SK-N-SH (cell line): ENCODE measurements around the gene SH3RF2. TPM values are rescaled to one million over a fixed set of nuclear protein-coding genes. Genes with fewer than 3 reads are reported as not detected.

ENCODE experiments used
- CTCF ChIA-PET: fragments of 300-600, 350-600 bp; formaldehyde crosslinking; extraction: SDS; loops from one replicate; lab custom pipeline; 2021; lab: Yijun Ruan, JAX
- POLR2A ChIA-PET: fragments of 350-600 bp; sonication (Branson Sonifier 250); formaldehyde crosslinking; extraction: SDS; loops from one replicate; lab custom pipeline; 2020; ENCODE audit warnings: antibody characterized with exemption, inconsistent platforms; lab: Yijun Ruan, JAX
- DNase-seq: peaks from one replicate; pipeline ENCODE4 v3.0.0; 2012
- H2AFZ ChIP-seq: fragments of 200-600 bp; sonication (generic); 2 replicates; pipeline ENCODE4 v1.8.1; 2016; ENCODE audit warnings: antibody characterized with exemption, mild to moderate bottlenecking, low read depth
- H3F3A ChIP-seq: fragments of 200-600 bp; sonication (generic); replicated peaks from 2 replicates; pipeline ENCODE3; 2016; ENCODE audit warnings: antibody characterized with exemption, mild to moderate bottlenecking; ENCODE audit not compliant: insufficient read depth
- H3K27ac ChIP-seq, 2 experiments: fragments of 200-500 bp in 1 of 2; fragments of 200-600 bp in 1 of 2; sonication (Bioruptor generic) in 1 of 2; sonication (generic), shearing (Covaris generic) in 1 of 2; 2 replicates each; pipeline versions ENCODE4 v1.5.1 to v1.6.1; 2014 to 2016; ENCODE audit warnings: low read depth in 2 of 2, inconsistent platforms in 1 of 2, low read length in 1 of 2, mild to moderate bottlenecking in 1 of 2, mixed read lengths in 1 of 2
- H3K27me3 ChIP-seq: fragments of 200-600 bp; sonication (generic), shearing (Covaris generic); 2 replicates; pipeline ENCODE4 v1.6.1; 2016; ENCODE audit warnings: mixed run types; ENCODE audit not compliant: insufficient read depth
- H3K36me3 ChIP-seq, 2 experiments: fragments of 200-500 bp in 1 of 2; fragments of 200-600 bp in 1 of 2; sonication (Bioruptor generic) in 1 of 2; sonication (generic) in 1 of 2; replicated peaks in 1 of 2; 2 replicates each; pipeline versions ENCODE3 to v1.5.1; 2014 to 2016; ENCODE audit warnings: low read length in 1 of 2, mild to moderate bottlenecking in 1 of 2; ENCODE audit not compliant: insufficient read depth in 2 of 2, control insufficient read depth in 1 of 2
- H3K4me1 ChIP-seq, 2 experiments: fragments of 200-500 bp in 1 of 2; fragments of 200-600 bp in 1 of 2; sonication (Bioruptor generic) in 1 of 2; sonication (generic), shearing (Covaris generic) in 1 of 2; 2 replicates each; pipeline versions ENCODE4 v1.5.1 to v1.6.1; 2014 to 2016; ENCODE audit warnings: low read depth in 1 of 2, low read length in 1 of 2, mixed run types in 1 of 2; ENCODE audit not compliant: insufficient read depth in 2 of 2, control insufficient read depth in 1 of 2
- H3K4me2 ChIP-seq: fragments of 200-600 bp; sonication (generic), shearing (Covaris generic); 2 replicates; pipeline ENCODE4 v1.6.1; 2017; ENCODE audit warnings: mixed run types
- H3K4me3 ChIP-seq, 2 experiments: fragments of 200-500 bp in 1 of 2; fragments of 200-600 bp in 1 of 2; sonication (Bioruptor generic) in 1 of 2; sonication (generic), shearing (Covaris generic) in 1 of 2; 2 replicates each; pipeline versions ENCODE4 v1.5.1 to v1.8.1; 2014 to 2016; ENCODE audit warnings: low read depth in 2 of 2, inconsistent platforms in 1 of 2, low read length in 1 of 2, mild to moderate bottlenecking in 1 of 2, mixed read lengths in 1 of 2, moderate library complexity in 1 of 2
- H3K79me2 ChIP-seq: fragments of 200-600 bp; sonication (generic); 2 replicates; pipeline ENCODE4 v1.8.1; 2017; ENCODE audit warnings: mild to moderate bottlenecking; ENCODE audit not compliant: insufficient read depth
- H3K9ac ChIP-seq: fragments of 200-600 bp; sonication (generic); 2 replicates; pipeline ENCODE4 v1.6.1; 2017; ENCODE audit warnings: mixed run types
- H3K9me2 ChIP-seq: fragments of 200-600 bp; sonication (generic); 2 replicates; pipeline ENCODE4 v1.6.1; 2017; ENCODE audit warnings: mixed run types
- H3K9me3 ChIP-seq: fragments of 200-600 bp; sonication (generic); 2 replicates; pipeline ENCODE4 v1.6.1; 2017; ENCODE audit warnings: mixed run types, mild to moderate bottlenecking, moderate library complexity
- H4K20me1 ChIP-seq: fragments of 200-600 bp; sonication (generic); 2 replicates; pipeline ENCODE4 v1.6.1; 2017; ENCODE audit warnings: mild to moderate bottlenecking, mixed run types; ENCODE audit not compliant: insufficient read depth
- ELF1 ChIP-seq: IDR thresholded peaks from 2 replicates; pipeline ENCODE4 v1.4.0; 2012
- EZH2phosphoT487 ChIP-seq: fragments of 200-600 bp; sonication (generic); IDR thresholded peaks from 2 replicates; pipeline ENCODE4 v1.6.1; 2017; ENCODE audit warnings: low read depth, mixed run types, mild to moderate bottlenecking, antibody characterized with exemption, moderate library complexity, borderline replicate concordance
- FOXJ3 ChIP-seq: sonication (generic); formaldehyde crosslinking; IDR thresholded peaks from 2 replicates; pipeline ENCODE4 v1.5.1; 2020; ENCODE audit warnings: mild to moderate bottlenecking, missing genetic modification reagents
- FOXM1 ChIP-seq: IDR thresholded peaks from 2 replicates; pipeline ENCODE4 v1.4.0; 2012; ENCODE audit warnings: low read depth, mild to moderate bottlenecking
- GABPA ChIP-seq: IDR thresholded peaks from 2 replicates; pipeline ENCODE4 v1.4.0; 2012; ENCODE audit warnings: low read depth, mild to moderate bottlenecking
- IRF3 ChIP-seq: fragments of 150-350 bp; IDR thresholded peaks from 2 replicates; pipeline ENCODE4 v1.6.1; 2016; ENCODE audit warnings: mild to moderate bottlenecking, low read depth, low read length
- MAX ChIP-seq: IDR thresholded peaks from 2 replicates; pipeline ENCODE4 v1.4.0; 2012; ENCODE audit warnings: low read depth
- PBX3 ChIP-seq: IDR thresholded peaks from 2 replicates; pipeline ENCODE4; 2012
- RCOR1 ChIP-seq: fragments of 150-350 bp; IDR thresholded peaks from 2 replicates; pipeline ENCODE4 v1.6.1; 2017; ENCODE audit warnings: antibody characterized with exemption, low read length
- REST ChIP-seq: IDR thresholded peaks from 2 replicates; pipeline ENCODE4 v1.6.1; 2012; ENCODE audit warnings: mild to moderate bottlenecking, low read depth, low read length, moderate library complexity
- RXRA ChIP-seq: IDR thresholded peaks from 2 replicates; pipeline ENCODE4 v1.4.0; 2012; ENCODE audit warnings: low read depth, mild to moderate bottlenecking, borderline replicate concordance
- SMC3 ChIP-seq: IDR thresholded peaks from 2 replicates; pipeline ENCODE4 v1.6.1; 2012; ENCODE audit warnings: low read depth, low read length, improper control_type of control experiment
- TCF12 ChIP-seq: IDR thresholded peaks from 2 replicates; pipeline ENCODE4 v1.4.0; 2012
- USF2 ChIP-seq: fragments of 150-350 bp; IDR thresholded peaks from 2 replicates; pipeline ENCODE4 v1.6.1; 2017; ENCODE audit warnings: antibody characterized with exemption, low read length, low read depth, borderline replicate concordance
- ZBTB33 ChIP-seq: IDR thresholded peaks from 2 replicates; pipeline ENCODE4 v1.4.0; 2012; ENCODE audit warnings: low read depth, borderline replicate concordance
- WGBS: methylation state at CpG from one replicate; pipeline ENCODE4 v1.1.6; 2017; ENCODE audit warnings: low lambda C conversion rate; 5-methylcytosine and 5-hydroxymethylcytosine counted together
- polyA plus RNA-seq, 3 experiments: library from polyadenylated mRNA; depleted of rRNA; stranded (reverse); fragments of >200 nt; gene quantifications; 2 replicates each; pipeline ENCODE4 v1.2.3, GENCODE V29; 2012

SH3RF2 gene
- polyA plus RNA-seq, 1 of the 3 experiments (the other 2 are of a cell fraction) = 0.87 TPM

GRCh38 chr5:145951071-145951470 lies 14.7 kb downstream of the SH3RF2 start:
- H3K9me2 ChIP-seq = no peaks in the 10 kb centered on the region
- H4K20me1 ChIP-seq = no peaks in the 10 kb centered on the region
- TF ChIP-seq SMC3 (no peak), ZBTB33 (no peak), RCOR1 (no peak), MAX (no peak), IRF3 (no peak), TCF12 (no peak), FOXM1 (no peak), EZH2phosphoT487 (no peak), RXRA (no peak), PBX3 (no peak), REST (no peak), FOXJ3 (CRISPR knock-in tag) (no peak), GABPA (no peak), ELF1 (no peak), USF2 (no peak)
- no peaks in the 10 kb centered on the region for H3K27me3 ChIP-seq
- no peak overlapping the region for H3K4me2 ChIP-seq
- no peak overlapping the region for H3K9ac ChIP-seq
- no peak for DNase-seq
- ChIA-PET POLR2A (no interaction called here), CTCF (interaction anchor here (1.6 to 2.5 kb wide), 2 partner anchors 11 to 20 kb away, joined by 3 to 5 read pairs; no protein-coding TSS in a partner anchor)
- H3K4me1 ChIP-seq = peaks cover under 1 to 13% of the 10 kb centered on the region in 2 experiments; a peak in 2 of 4 replicates
- no peak overlapping the region for H3K27ac ChIP-seq
- H3K36me3 ChIP-seq = no peaks in the 10 kb centered on the region
- H3K79me2 ChIP-seq = no peaks in the 10 kb centered on the region
- 93% methylated on average over 3 of the region's 3 CpGs for WGBS
- H2AFZ ChIP-seq = no peak overlapping the region
- H3K4me3 ChIP-seq = no peak overlapping the region
- peaks cover 9% of the 10 kb centered on the region for H3F3A ChIP-seq
- H3K9me3 ChIP-seq = no peaks in the 10 kb centered on the region
